DOHH2 (cell line): ENCODE results near the gene OLFM1.

ENCODE experiments used
- H3F3A ChIP-seq: fragments of 200-600 bp; sonication (generic), shearing (Covaris generic); 2 replicates; pipeline ENCODE4 v1.6.0; 2016; ENCODE audit warnings: antibody characterized with exemption, mild to moderate bottlenecking; ENCODE audit not compliant: control insufficient read depth, insufficient read depth
- H3K27ac ChIP-seq: fragments of 200-600 bp; sonication (generic); 2 replicates; pipeline ENCODE4 v1.5.1; 2014; ENCODE audit warnings: low read depth, mild to moderate bottlenecking, low read length, moderate library complexity
- H3K27me3 ChIP-seq: fragments of 200-600 bp; sonication (generic); 2 replicates; pipeline ENCODE4 v1.6.1; 2014; ENCODE audit warnings: mild to moderate bottlenecking, low read length, mixed read lengths; ENCODE audit not compliant: control insufficient read depth
- H3K36me3 ChIP-seq: fragments of 200-600 bp; sonication (generic); 2 replicates; pipeline ENCODE4 v1.6.1; 2014; ENCODE audit warnings: mild to moderate bottlenecking, low read length, moderate library complexity, mixed read lengths; ENCODE audit not compliant: control insufficient read depth
- H3K4me1 ChIP-seq: fragments of 200-600 bp; sonication (generic); 2 replicates; pipeline ENCODE4 v1.6.1; 2014; ENCODE audit warnings: mild to moderate bottlenecking, low read length, mixed read lengths; ENCODE audit not compliant: control insufficient read depth
- H3K4me2 ChIP-seq: fragments of 200-600 bp; sonication (generic); 2 replicates; pipeline ENCODE4 v1.6.0; 2014; ENCODE audit warnings: mild to moderate bottlenecking, low read length, moderate library complexity
- H3K4me3 ChIP-seq: fragments of 200-600 bp; sonication (generic); 2 replicates; pipeline ENCODE4 v1.5.1; 2014; ENCODE audit warnings: mild to moderate bottlenecking, low read length, mixed read lengths
- H3K79me2 ChIP-seq: fragments of 200-600 bp; sonication (generic); 2 replicates; pipeline ENCODE4 v1.6.1; 2014; ENCODE audit warnings: mild to moderate bottlenecking, low read length, mixed read lengths; ENCODE audit not compliant: control insufficient read depth
- H3K9me2 ChIP-seq: fragments of 200-600 bp; sonication (generic); replicated peaks from 2 replicates; pipeline ENCODE4 v1.6.1; 2014; ENCODE audit warnings: mild to moderate bottlenecking, low read length, mixed read lengths; ENCODE audit not compliant: control insufficient read depth
- H3K9me3 ChIP-seq: fragments of 200-600 bp; sonication (generic); 2 replicates; pipeline ENCODE4 v1.6.1; 2014; ENCODE audit warnings: antibody characterized with exemption, low read length, mixed read lengths; ENCODE audit not compliant: control insufficient read depth, insufficient read depth
- H4K20me1 ChIP-seq: fragments of 200-600 bp; sonication (generic); 2 replicates; pipeline ENCODE4 v1.6.0; 2014; ENCODE audit warnings: low read depth, mild to moderate bottlenecking, antibody characterized with exemption, low read length, moderate library complexity; ENCODE audit not compliant: control insufficient read depth, insufficient read depth
- CTCF ChIP-seq: fragments of 200-600 bp; sonication (generic); IDR thresholded peaks from one replicate; pipeline ENCODE4 v1.5.1; 2014; ENCODE audit warnings: antibody characterized with exemption, mild to moderate bottlenecking, low read depth, low read length; ENCODE audit not compliant: poor library complexity, severe bottlenecking
- EZH2phosphoT487 ChIP-seq: fragments of 200-600 bp; sonication (generic); IDR thresholded peaks from 2 replicates; pipeline ENCODE4 v1.6.1; 2017; ENCODE audit warnings: borderline replicate concordance, mild to moderate bottlenecking, antibody characterized with exemption, low read length, moderate library complexity, mixed read lengths

Gene OLFM1

GRCh38 chr9:135084262-135084661, 3.2 kb upstream of the OLFM1 start:
- H3K4me2 ChIP-seq = no peak overlapping the region
- H4K20me1 ChIP-seq = no peaks in the 10 kb centered on the region
- H3K9me3 ChIP-seq = no peaks in the 10 kb centered on the region
- H3K36me3 ChIP-seq = no peaks in the 10 kb centered on the region
- no peaks in the 10 kb centered on the region for H3K4me1 ChIP-seq
- no peak overlapping the region for H3K27ac ChIP-seq
- no peak overlapping the region for H3K4me3 ChIP-seq
- no peaks in the 10 kb centered on the region for H3F3A ChIP-seq
- H3K79me2 ChIP-seq = no peaks in the 10 kb centered on the region
- no peaks in the 10 kb centered on the region for H3K9me2 ChIP-seq
- no peaks in the 10 kb centered on the region for H3K27me3 ChIP-seq
- no peak for TF ChIP-seq CTCF
- TF ChIP-seq EZH2phosphoT487 = no peak

DNA sequence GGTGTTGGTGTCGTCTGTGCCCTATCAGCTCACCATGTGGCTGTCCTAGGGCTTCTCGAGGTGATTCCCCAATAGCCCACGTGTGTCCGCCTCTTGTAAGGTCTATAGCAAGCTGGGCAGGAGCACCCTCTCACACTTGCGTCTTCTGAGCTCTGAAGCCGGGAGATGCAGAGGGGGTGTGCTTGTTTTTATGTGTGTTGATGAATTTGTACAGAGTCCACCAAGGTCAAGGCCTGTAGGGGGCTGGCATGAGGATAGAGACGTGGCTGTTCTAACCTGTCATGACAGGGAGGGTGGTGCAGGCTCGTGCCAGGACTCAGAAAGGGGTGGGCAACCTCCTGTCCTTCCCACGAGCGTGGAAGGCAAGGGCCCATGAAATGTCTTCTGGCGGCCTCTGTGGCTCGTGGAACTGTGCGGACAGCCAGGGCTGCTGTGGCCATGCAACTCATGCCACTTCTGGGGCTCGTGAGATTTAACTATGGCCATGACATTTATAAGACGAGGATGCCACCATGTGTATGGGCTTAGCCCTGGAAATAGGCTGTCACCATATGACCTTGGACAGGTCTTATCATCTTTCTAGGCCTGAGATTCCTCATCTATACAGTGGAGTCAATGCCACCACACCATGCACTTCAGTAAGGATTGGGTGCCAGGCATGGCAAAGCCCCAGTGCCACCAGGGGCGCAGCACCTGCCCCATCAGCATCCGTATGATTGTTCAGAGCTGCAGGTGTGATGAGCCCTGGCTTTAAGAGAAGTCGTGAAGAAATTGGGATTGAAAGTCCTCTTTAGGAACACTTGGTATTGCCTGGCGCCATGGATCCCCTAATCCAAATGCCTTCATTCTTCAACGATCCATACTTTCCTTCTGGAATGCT, 2.3 kb upstream of the OLFM1 start:
- no peaks in the 10 kb centered on the region for H3K4me1 ChIP-seq
- no peaks in the 10 kb centered on the region for H3K36me3 ChIP-seq
- no peaks in the 10 kb centered on the region for H3K27me3 ChIP-seq
- H3F3A ChIP-seq = no peaks in the 10 kb centered on the region
- no peak overlapping the region for H3K4me3 ChIP-seq
- no peak overlapping the region for H3K4me2 ChIP-seq
- H3K27ac ChIP-seq = no peak overlapping the region
- no peaks in the 10 kb centered on the region for H3K9me3 ChIP-seq
- TF ChIP-seq CTCF = no peak
- TF ChIP-seq EZH2phosphoT487 = no peak
- H3K79me2 ChIP-seq = no peaks in the 10 kb centered on the region
- H3K9me2 ChIP-seq = no peaks in the 10 kb centered on the region
- no peaks in the 10 kb centered on the region for H4K20me1 ChIP-seq

GRCh38 chr9:135085830-135086546, 1.5 kb upstream of the OLFM1 start:
- no peaks in the 10 kb centered on the region for H3K9me3 ChIP-seq
- no peaks in the 10 kb centered on the region for H3K27me3 ChIP-seq
- H3K4me3 ChIP-seq = no peak overlapping the region
- H3K36me3 ChIP-seq = no peaks in the 10 kb centered on the region
- no peak overlapping the region for H3K4me2 ChIP-seq
- no peaks in the 10 kb centered on the region for H3K9me2 ChIP-seq
- no peaks in the 10 kb centered on the region for H3F3A ChIP-seq
- TF ChIP-seq EZH2phosphoT487 = no peak
- peak; percentile 78 for TF ChIP-seq CTCF
- H3K27ac ChIP-seq = no peak overlapping the region
- no peaks in the 10 kb centered on the region for H3K4me1 ChIP-seq
- no peaks in the 10 kb centered on the region for H4K20me1 ChIP-seq
- no peaks in the 10 kb centered on the region for H3K79me2 ChIP-seq
